Measurements from ENCODE around the gene LEPROT.
"Not testable (repeated sequence)": the region's sequence is repeated elsewhere in the genome, so short reads cannot be mapped to it uniquely, and the experiment has no call there.

The LEPROT gene

GRCh38 chr1:65420590-65421350, at the start of gene LEPROT, which contains the start of gene LEPR:
TSS of gene LEPROT (plus strand) at chr1:65420668. CDS start at chr1:65420725, 57 bp downstream.
TSS of gene LEPR (plus strand) at chr1:65420668. CDS start at chr1:65565566, 144,898 bp downstream.
- peak; percentile 98 for DNase-seq

DNA sequence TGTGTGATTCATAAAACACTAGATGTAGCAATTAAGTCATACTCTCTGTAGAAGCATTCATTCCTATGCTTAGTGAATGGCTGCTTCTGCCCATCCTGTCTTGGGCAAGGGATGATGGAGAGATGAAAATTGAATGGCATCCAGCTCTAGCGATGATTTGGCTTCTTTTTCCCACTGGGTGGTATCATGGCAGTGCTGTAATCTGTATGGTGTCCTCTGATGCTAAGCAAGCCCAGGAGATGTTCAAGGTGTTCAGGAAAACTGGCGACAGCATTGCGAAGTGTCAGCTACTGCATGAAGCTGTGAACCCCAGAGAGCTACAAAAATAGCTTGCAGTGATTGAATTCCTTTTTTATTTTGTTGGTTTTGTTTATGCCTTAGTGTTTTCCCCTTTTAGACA, 48.9 kb upstream of the LEPROT start:
- no peak for DNase-seq

DNA sequence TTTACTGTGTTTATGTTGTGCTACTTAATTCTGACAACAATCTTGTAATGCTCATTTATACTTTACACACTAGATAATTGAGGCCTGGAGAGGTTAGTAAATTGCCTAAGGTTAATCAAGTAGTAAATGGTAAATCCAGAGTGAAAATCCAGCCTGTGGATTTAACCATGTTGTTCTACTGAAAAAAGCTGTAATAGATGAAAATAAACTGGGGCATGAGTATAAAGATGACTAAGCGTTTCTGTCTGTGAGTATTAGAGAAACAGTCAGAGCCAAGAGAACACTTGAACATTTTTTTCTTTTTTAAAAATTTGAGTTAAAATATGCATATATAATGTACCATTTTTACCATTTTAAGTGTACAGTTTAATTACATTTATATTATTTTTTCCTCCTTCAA, 47.9 kb upstream of the LEPROT start:
- DNase-seq, result no peak

DNA sequence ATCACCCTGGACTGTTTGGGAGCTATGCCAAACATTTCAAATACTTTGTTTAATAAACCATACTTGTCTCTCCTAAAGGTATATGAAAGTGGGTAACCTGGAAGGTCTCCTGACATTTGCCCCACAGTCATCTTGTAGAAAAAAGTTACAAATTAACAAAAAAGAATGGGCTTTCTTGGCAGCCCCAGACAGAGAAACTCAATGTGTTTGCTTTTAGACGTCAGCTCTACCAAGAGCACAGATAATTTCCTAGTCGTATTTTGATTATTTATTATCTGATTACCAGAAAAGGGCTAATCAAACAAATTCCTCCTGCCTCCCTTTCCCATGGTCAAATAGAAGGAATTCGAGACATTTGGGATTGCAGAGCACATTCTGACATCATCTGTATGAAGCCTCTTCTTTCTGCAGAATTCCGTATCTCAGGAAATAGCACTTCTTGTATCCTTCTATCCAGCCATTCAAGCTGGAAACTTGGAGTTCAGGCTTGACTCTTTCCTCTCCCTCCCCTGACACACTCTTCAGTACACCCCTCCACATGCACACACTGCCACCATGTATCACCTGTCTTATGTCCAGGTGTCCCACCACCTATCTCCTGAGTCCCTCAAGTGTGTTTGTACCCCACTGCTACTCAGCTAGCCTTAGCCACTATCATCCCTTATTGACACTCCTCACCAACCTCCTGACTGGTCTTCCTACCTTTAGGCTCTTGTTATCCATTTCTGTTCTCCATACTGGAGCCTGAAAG, 42.8 kb upstream of the LEPROT start:
- DNase-seq, result no peak

- DNase-seq, result no peak
These were observed 42.1 kb upstream of the LEPROT start for GRCh38 chr1:65378247-65378946.

DNA sequence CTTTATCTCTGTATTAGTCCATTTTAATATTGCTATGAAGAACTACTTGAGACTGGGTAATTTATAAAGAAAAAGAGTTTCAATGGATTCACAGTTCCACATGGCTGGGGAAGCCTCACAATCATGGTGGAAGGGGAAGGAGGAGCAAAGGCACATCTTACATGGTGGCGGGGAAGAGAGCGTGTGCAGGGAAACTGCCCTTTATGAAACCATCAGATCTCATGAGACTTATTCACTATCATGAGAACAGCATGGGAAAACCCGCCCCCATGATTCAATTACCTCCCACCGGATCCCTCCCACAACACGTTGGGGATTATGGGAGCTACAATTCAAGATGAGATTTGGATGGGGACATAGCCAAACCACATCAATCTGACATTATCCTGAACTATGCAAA, 36.0 kb upstream of the LEPROT start:
- not testable (repeated sequence) for DNase-seq

GRCh38 chr1:65386439-65386838, 34.0 kb upstream of the LEPROT start:
- no peak for DNase-seq

- DNase-seq, result no peak
These were observed 32.6 kb upstream of the LEPROT start for GRCh38 chr1:65387821-65388220.

DNA sequence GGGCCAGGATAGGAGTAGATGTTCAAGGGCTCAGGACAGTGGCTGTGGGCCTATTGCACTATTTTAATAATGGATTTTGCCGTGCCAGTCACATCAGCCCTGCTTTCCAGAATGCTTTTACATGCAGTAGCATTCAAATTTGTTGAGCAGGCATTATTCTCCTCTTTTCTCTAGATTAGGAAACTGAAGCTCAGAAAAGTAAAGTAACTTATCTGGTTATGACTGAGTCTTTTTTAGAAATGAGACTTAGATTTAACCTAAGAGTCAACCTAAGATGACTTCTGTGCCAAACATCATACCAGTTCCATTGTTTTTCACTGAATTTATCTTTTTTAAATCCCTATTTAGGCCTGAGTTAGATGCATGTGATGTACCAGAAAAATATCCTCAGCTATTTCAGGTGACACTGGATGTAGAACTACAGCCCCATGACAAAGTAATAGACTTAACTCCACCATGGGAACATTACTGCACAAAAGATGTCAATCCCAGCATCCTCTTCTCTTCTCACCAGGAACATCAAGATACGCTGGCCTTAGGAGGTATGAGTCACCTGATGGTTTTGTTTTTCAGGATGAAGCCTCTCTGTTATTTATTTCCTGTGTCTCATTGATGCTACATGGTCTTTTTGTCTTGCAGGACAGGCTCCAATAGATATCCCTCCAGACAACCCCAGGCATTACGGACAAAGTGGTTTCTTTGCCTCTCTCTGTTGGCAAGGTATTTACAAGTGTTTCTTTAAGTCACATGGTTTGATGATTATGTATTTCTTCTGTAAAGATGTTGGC, 31.4 kb upstream of the LEPROT start:
- no peak for DNase-seq

GRCh38 chr1:65392497-65392896, 28.0 kb upstream of the LEPROT start:
- no peak for DNase-seq

DNA sequence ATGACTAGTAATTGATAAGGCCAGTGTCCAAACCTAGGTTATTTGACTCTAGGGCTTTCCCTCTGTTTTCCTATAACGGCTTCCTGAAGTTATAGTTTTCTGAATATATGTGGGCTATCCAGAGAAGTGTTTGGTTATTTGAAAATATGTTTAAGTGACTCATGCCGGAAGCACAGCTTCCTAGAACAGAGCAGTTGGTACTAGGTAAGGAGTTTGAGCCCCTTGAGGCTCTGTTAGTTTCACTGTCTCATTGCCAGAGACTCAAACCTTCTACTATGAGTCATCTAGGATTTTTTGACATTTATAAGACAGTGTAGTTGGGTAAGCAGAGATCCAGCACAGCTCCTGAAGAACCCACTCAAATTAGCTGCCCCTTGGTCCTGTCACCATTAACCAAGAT, 27.1 kb upstream of the LEPROT start:
- no peak for DNase-seq

- DNase-seq, result no peak
These were observed 26.5 kb upstream of the LEPROT start for GRCh38 chr1:65393928-65394327.

DNA sequence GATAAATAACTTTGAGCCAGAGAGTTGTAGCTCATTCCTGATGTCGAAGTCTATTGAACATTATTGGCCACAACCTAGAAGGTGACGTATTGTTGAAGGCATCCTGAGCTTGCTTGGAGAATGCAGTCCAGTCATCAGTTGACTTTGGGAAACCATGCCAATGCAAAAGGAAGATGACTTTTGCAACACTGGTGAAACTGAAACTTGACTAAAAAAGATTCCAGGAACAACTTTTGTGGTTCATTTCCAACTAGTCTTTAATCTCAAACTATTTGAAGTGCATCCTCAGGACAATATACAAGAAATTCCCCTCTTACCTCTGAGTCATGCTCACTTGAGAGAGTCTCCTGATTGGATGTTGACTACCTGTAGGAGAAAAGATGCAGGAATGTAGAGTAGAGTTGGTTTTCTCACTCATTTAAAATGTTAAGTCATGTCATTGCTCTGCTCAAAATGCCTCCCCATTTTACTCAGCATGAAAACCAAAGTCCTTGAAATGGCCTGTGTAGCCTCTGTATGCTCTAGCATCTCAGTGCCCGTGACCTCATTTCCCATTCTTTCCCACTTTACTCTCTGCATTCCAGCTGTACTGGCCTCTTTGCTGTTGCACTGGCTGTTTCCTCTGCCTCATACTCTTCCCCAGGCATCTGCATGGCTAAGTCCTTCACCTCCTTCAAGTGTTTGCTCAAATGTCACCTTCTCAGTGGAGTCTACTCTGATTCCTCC, 24.4 kb upstream of the LEPROT start:
- DNase-seq, result no peak

DNA sequence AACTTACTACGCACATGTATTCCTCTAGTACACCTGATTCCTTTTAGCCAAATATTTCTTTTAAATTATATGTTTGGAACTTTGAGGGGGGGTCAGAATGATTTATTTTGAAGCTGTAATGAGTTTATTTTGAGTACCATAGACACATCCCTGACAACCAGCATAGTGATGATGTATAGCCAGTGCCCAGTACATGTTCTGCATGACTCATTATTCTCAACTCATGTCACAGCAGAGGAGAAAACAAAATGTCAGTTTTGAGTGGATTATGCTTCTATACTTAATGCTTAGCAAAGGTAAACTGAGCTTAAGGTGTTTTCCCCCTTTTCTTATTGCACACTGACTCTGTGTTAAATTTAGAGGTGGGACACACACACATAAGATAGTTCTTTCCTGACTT, 22.4 kb upstream of the LEPROT start:
- DNase-seq, result no peak

GRCh38 chr1:65399003-65399402, 21.5 kb upstream of the LEPROT start:
- no peak for DNase-seq

GRCh38 chr1:65401612-65402011, 18.9 kb upstream of the LEPROT start:
- DNase-seq, result peak; percentile 58

DNA sequence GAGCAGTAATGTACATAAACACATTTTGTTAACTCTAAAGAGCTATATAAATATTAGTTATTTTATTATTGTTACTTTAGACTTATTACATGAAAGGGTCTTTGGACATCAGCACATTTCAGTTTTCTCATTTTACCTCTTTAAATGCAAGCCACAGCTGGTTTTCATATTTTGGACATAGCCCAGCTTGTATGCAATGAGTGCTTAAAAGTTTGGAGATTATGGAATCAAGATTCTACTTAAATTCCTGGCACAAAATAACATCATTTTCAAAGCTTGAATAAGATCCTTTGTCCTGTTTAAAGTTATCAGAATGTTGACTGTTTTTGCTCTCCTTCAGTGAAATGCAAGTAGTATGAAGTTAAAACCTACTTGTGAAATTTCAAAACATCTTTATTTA, 15.5 kb upstream of the LEPROT start:
- no peak for DNase-seq

- no peak for DNase-seq
These were observed 12.6 kb upstream of the LEPROT start for GRCh38 chr1:65407877-65408276.

DNA sequence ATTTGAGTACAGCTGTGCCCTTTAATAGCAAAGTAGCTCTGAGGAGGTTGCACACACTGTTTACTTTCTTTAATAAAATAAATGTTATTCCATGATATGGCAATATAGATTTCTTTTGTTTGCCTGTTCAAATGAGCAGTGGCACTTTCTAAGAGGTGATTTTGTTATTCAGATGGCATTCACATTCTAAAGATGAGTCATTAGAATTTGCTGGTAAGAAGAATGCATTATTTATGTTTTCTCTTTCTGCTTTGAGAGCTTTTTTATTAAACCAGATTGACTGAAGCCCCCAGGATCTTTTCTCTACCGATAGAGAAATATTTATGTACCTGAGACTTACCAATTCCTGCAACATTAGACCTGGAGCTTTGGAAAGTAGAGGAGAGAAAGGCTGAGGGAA, 11.2 kb upstream of the LEPROT start:
- no peak for DNase-seq

DNA sequence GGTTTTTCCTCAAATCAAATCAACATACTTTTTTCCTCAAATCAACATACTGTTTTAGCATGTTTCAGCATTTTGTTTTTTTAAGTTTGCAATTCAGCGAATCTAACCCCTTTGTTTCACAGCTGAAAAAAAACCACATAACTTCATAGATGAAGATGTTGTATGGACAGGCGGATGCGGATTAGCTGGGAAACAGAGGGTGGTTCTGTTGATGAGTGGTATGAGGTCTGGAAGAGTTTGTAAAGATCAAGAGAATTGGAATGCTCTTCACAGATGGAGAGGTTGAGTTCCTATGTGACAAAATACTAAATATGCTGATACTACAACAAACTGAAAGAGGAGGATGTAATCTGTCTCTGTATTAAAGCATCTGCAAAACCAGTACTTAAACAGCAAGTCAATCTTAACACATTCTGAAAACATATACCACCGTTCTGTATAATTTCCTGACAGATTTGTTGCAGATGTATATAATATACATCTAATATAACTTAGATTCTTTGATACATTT, 10.6 kb upstream of the LEPROT start:
- no peak for DNase-seq

DNA sequence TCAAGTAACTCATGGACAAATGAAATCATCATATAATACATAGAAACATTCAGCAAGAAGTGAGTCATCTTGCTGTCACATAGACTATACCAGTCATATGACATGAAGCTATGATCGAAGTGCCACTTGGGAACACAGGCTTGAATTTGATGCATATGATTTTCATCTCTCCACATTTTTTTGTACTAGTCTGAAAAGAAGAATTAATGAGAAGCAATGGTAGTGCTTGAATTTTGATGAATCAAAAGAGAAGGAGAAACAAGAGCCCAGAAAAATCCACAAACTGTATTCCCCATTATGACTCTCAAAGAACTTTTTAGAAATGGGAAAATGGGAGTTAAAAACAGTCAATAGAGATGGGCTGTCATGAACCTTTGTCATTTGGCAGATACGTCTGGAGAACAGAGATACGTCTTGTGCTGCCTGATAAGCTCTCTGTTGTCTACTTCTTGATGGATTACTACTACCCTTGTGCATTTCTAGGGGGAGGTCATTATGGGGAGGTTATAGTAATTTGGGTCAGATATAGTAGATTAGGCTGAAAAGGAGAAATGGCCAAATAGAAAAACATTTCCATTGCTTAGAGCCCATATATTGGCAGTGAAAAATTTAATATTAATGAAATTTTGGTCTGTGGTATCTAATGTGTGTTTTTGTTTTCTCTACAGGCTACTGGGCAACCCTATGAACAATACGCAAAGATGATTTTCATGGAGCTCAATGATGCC, 8.0 kb upstream of the LEPROT start:
- no peak for DNase-seq
